ENCODE results near the gene CLTB.

Gene CLTB

GRCh38 chr5:176427971-176428370, 11.6 kb upstream of the CLTB start:
- DNase-seq (ENCODE audit: extremely low spot score): no peak
- CTCF ChIA-PET: interaction anchor here (1.2 kb wide), 1 partner anchor 11 kb away, joined by 3 read pairs; the partner anchor contains the start of gene CLTB
- POLR2A ChIA-PET: interaction anchor here (0.5 kb wide), 1 partner anchor 101 kb away, joined by 4 read pairs; no protein-coding TSS in a partner anchor
- TF ChIP-seq CTCF (IDR thresholded peaks at IDR 0.05; ENCODE audit: control extremely low read depth, extremely low read depth, low read depth, missing control alignments): no peak

- no peak for TF ChIP-seq CTCF (IDR thresholded peaks at IDR 0.05; ENCODE audit: control extremely low read depth, extremely low read depth, low read depth, missing control alignments)
- CTCF ChIA-PET: interaction anchor here (1.2 to 1.7 kb wide), 2 partner anchors 10 to 21 kb away, joined by 3 to 5 read pairs; partner anchors contain the start of gene CLTB
- DNase-seq (ENCODE audit: extremely low spot score): no peak
- POLR2A ChIA-PET: no interaction called here
These were observed 10.5 kb upstream of the CLTB start for GRCh38 chr5:176426876-176427275.

- ChIA-PET POLR2A (no interaction called here), CTCF (interaction anchor here (0.8 to 1.7 kb wide), 3 partner anchors 9 to 152 kb away, joined by 3 to 5 read pairs (median 3); partner anchors contain the start of gene CLTB)
- no peak for TF ChIP-seq CTCF (IDR thresholded peaks at IDR 0.05; ENCODE audit: control extremely low read depth, extremely low read depth, low read depth, missing control alignments)
- DNase-seq (ENCODE audit: extremely low spot score): no peak
These were observed 9.5 kb upstream of the CLTB start for GRCh38 chr5:176425791-176426190.

- TF ChIP-seq CTCF (IDR thresholded peaks at IDR 0.05; ENCODE audit: control extremely low read depth, extremely low read depth, low read depth, missing control alignments): no peak
- POLR2A ChIA-PET: no interaction called here
- CTCF ChIA-PET: interaction anchor here (1.7 kb wide), 1 partner anchor 8 kb away, joined by 5 read pairs; the partner anchor contains the start of gene CLTB
- no peak for DNase-seq (ENCODE audit: extremely low spot score)
These were observed 8.8 kb upstream of the CLTB start for GRCh38 chr5:176425138-176425537.

GRCh38 chr5:176424181-176424580, 7.8 kb upstream of the CLTB start:
- POLR2A ChIA-PET: no interaction called here
- CTCF ChIA-PET: interaction anchor here (2.1 kb wide), 1 partner anchor 23 kb away, joined by 7 read pairs; the partner anchor contains the start of gene FAF2
- DNase-seq (ENCODE audit: extremely low spot score): no peak
- no peak for TF ChIP-seq CTCF (IDR thresholded peaks at IDR 0.05; ENCODE audit: control extremely low read depth, extremely low read depth, low read depth, missing control alignments)

- CTCF ChIA-PET: interaction anchor here (0.8 to 1.8 kb wide), 2 partner anchors 27 to 30 kb away, joined by 3 to 8 read pairs; partner anchors contain the start of gene FAF2
- POLR2A ChIA-PET: no interaction called here
- no peak for TF ChIP-seq CTCF (IDR thresholded peaks at IDR 0.05; ENCODE audit: control extremely low read depth, extremely low read depth, low read depth, missing control alignments)
- no peak for DNase-seq (ENCODE audit: extremely low spot score)
These were observed 4.7 kb upstream of the CLTB start for GRCh38 chr5:176420972-176421544.
